NCI-H2227 (cell line): ENCODE data around the gene SREBF2.

Experiments used
- DNase-seq: peaks from one replicate; lab custom pipeline; 2025; ENCODE audit not compliant: unreplicated experiment; lab: John Stamatoyannopoulos, UW

Gene SREBF2

GRCh38 chr22:41832553-41833368 is at the start of gene SREBF2:
Gene SREBF2, plus strand, starts transcription at chr22:41833105. Its CDS starts 166 bp downstream, at chr22:41833271.
- DNase-seq: peak; percentile 98

DNA sequence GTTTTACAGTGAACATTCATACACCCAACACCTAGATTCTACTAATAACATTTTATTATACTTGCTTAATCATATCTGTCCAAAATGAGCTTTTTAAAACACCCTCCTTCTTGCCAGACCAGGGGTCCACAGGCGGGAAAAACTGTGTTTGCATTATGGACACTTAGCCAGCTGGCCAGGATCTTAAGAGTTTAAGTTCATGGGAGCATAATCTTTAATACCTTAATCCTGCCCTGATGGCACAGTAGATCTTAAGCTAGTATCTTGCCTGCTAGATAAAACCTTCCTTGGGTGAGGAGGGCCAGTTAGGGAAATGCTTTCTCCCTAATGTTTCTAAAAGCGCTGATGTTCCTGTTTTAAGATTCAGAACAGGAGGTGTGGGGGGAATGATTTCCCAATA is 45.6 kb upstream of the SREBF2 start:
- no peak for DNase-seq

GRCh38 chr22:41793871-41794270 is 39.0 kb upstream of the SREBF2 start:
- DNase-seq: no peak

DNA sequence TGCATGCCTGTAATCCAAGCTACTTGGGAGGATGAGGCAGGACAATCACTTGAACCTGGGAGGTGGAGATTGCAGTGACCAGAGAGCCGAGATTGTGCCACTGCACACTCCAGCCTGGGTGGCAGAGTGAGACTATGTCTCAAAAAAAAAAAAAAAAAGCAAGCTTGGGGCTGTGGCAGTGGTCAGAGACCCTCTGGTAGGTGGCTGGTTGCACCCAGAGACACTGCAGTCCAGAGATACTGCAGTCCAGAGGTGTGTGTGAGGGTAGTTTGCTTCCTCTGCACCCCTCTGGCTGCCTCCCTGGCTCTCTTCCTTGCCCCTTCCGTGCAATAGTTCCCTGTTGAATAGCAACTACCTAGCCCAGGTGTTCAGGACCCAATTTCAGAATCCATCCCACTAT is 34.2 kb upstream of the SREBF2 start:
- DNase-seq: no peak

DNA sequence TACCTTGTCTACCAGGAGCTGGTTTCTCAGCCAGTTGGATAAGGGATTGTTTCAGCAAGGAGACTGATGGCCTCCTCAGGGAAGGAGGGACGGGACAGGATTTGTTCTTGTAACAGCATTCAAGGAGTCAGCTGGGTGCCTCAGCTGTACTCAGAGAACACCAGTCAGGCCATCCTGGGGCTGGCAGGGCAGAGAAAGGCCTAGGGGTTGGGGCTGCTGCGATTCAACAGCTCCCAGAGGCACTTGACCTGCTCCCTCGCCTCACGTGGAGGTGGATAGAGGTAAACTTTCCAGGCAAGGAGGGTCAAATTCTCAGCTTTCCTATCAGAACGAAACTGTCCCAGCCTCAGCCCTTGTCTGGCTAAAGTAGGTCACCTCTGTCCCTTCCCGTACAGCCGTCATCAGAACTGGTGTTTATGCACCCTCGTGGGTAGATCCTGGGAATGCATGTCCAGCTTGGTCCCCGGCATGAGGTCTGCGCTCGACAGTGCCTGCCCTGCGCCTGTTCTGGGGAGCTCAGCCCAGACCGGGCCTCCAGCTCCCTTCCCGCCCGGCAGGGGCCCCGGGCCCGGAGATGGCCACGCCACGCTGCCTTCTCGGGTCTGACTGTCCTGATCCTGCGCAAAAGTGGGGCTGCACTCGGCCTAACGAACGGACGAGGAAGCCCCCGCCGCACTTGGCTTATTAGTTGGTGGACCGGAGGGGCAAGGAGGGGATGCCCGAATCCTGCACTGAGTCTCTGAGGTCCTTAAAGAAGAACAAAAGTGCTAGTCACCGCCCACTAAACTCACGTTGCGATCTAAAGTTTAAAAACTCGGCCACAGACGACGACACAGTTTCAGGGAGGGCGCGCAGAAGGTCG is 33.2 kb upstream of the SREBF2 start:
- DNase-seq: no peak

DNA sequence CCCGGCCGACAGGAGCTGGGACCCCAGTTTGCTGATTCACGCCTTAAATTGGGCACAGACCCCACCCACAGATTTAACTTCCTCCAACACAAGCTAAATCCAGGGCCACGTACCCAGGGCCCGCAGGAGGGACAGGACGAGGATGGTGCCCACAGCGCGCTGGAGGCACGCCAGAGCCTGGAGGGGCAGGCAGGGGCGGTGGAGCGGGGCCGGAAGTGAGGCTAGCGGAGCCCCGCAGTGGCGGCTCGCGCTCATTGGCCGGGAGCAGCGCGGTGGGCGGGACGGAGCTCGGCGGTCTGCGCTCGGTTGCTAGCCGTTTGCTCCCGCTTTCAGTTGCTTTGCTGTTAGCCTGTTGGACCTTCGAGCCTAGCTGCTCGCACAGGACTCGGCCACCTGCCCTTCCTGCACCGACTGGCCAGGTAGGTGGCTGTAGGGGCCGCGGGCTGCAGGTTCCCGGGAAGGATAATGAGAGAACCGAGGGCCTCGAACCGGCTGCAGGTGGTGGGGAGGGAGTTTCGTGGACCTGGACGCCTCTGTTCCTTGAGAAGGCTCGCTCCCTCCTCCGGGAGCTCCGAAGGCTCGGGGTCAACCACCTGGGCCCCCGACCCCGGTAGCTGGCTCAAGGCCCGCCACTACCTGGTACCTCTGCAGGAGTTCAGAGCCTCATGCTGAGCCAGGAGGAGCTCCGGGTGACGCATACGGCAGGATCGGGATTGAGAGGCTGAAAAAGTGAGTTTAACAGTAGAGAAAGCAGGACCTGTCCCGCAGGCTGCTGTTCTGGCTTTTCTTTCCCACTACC is 32.4 kb upstream of the SREBF2 start, which contains the start of gene CCDC134:
TSS of gene CCDC134 (plus strand) at position 332 of the 799 bp plus-strand sequence. CDS start 8,212 bp downstream, outside the sequence.
- peak; percentile 89 for DNase-seq

DNA sequence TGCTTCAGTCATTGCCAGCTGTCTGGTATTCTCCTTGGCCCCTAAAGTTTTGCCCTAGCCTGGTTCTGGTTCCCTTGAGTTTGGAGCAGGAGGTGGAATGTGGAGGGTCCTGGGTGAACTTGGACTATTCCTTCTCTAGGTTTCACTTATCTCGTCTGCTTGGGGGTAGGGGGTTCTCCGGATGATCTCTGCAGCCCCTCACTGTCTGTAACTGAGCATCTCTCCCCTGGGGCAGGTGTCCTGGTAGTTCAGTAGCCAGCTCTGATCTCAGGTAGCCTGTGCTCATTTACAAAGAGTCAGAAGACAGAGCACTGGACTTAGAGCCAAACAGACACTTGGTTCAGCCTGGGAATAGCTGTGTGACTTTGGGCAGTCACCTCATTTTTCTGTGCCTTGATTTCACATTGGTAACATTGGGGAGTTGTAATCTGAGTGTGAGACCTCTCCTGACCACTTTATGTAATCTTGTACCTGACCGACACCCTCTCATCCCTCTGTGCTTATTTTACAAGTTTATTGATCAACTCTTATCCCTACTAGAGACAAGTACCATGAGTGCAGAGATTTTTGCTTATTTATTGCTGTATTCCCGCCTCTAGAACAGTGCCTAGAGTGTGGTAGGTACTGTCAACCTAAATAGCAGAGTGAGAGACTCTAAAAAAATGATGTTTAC is 31.6 kb upstream of the SREBF2 start:
- DNase-seq: no peak

DNA sequence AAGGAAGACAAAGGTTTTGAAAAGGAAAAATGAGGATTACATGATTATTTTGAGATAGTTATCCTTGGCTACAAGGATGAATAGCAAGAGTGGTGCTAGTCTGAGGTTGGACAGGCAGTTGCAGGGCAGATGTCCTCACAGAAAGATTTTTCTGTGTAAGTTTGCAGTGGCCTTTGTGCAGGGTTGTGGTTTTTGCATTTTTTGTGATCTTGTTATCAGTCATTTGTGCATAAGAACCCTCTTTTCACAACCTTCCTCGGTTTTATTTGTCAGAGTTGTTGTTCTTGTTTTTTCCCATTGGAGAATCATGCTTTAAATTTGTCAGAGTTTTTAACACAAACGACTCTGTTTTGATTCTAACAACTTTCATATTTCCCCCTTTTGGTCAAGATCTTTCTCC is 31.0 kb upstream of the SREBF2 start:
- DNase-seq: no peak

- DNase-seq: no peak
Observed at GRCh38 chr22:41805639-41806038, 27.3 kb upstream of the SREBF2 start.

GRCh38 chr22:41808400-41808799 is 24.5 kb upstream of the SREBF2 start:
- no peak for DNase-seq

DNA sequence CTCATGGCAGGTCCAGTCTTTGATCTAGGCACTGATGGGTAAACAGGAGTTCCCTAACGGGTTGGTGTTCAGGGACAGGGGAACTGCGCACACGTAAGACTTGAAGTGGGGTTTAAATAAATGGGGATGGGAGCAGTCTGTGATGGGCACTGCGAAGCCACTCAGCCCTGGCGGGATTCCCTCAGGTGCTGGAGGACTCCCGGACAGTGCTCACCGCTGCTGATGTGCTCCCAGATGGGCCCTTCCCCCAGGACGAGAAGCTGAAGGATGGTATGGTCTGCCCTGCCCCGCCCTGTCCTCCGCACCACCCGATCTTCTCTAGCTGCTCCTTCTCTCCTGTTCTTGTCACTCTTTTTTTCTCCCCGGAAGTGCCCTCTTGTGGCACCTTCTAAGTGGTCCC is 22.9 kb upstream of the SREBF2 start:
- DNase-seq: no peak

DNA sequence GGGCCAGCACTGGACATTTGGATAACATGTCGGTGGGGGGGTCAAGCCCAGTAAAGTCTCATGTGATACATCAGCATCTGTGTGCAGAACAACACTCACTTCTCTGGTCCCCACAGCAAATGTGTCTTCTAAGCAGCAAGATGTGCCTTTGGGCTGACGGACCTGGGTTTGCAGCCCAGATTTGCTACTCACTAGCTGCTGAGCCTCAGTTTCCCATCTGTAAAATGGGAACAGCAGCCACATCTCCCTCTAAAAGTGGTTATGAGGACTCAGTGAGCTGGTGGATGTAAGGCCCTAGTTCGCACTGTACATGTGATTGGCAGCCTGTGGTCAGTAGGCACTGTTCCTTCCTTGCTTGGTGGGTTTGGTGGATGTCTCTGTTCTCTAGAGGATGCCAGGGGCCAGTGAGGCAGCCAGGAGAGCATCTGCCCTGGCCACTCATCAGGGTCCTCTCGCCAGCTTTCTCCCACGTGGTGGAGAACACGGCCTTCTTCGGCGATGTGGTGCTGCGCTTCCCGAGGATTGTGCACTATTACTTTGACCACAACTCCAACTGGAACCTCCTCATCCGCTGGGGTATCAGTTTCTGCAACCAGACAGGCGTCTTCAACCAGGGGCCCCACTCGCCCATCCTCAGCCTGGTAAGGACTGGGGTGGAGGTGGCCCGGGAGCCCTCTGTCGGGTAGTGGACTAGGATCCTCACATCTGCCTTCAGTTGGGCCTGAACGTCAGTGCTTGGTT is 19.9 kb upstream of the SREBF2 start:
- DNase-seq: no peak

DNA sequence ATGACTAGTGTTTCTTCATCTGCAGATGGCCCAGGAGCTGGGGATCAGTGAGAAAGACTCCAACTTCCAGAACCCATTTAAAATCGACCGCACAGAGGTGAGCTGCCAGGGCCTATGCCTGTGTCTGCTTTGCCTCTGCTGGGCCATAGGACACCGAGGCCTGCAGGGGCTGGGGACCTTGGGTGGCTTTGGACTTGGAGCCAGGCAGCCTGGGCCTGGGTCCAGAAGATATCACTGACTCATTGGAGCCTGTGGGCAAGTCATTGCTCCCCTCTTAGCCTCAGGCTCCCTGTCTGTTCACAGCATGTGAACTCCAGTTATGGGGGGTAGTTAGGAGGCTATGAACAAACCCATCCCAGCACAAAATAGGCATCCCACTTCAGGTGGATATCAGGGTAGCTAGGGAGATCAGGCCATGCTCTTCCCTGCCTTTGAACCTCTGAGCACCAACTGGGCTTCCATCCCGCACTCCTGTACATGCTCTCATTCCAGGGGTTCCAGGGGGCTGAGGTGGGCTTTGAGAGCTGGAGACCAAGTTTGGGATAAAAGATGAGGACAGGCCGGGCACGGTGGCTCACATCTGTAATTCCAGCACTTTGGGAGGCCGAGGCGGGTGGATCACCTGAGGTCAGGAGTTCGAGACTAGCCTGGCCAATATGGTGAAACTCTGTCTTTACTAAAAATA is 19.0 kb upstream of the SREBF2 start:
- no peak for DNase-seq

- DNase-seq: no peak
Observed at GRCh38 chr22:41815716-41816115, 17.2 kb upstream of the SREBF2 start.

DNA sequence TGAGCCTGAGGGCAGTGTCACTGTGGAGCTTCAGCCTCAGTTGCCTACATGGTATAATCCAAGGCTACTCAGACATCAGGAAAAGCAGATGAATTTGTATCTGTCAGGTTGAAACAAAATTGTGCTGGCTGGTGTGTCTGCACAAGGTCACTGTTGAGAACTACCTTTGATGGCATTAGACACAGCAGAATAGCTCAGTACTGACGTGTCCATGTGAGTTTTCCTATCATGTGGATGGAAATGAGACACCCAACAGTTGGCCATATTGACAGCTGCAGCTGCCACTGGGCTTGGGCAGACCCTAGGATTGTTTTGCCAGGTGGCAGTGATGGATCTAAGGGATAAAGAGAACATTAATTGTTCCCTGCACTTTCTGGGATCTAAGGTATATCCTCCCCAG is 16.7 kb upstream of the SREBF2 start:
- DNase-seq: no peak

GRCh38 chr22:41816871-41817270 is 16.0 kb upstream of the SREBF2 start:
- no peak for DNase-seq

DNA sequence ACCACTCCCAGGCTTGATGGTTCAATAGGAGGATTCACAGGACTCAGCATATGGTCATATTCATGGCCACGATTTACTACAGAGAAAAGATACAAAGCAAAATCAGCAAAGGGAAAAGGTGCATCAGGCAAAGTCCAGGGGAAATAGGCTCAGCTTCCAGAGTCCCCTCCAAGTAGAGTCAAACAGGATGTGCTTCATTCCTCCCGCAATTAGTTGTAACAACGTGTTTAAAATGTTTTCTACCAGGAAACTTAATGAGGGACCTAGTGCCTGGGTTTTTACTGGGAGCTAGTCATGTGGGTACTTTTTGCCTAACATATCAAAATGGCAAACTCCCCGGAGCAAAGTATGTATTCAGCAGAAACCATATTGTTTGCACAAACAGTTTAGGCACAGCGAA is 14.9 kb upstream of the SREBF2 start:
- DNase-seq: no peak

- DNase-seq: no peak
Observed at GRCh38 chr22:41818596-41818995, 14.3 kb upstream of the SREBF2 start.

- no peak for DNase-seq
Observed at GRCh38 chr22:41819257-41819656, 13.6 kb upstream of the SREBF2 start.
